PFSK-1 (cell line): ENCODE data around the gene RNU1-2. TPM values are rescaled to one million over a fixed set of nuclear protein-coding genes. Genes with fewer than 3 reads are reported as not detected.

ENCODE experiments used
- FOXP2 ChIP-seq: optimal IDR thresholded peaks from 2 replicates; pipeline ENCODE3; 2011; ENCODE audit warnings: borderline replicate concordance, control low read depth, inconsistent platforms; ENCODE audit not compliant: insufficient read depth; ENCODE audit errors: extremely low read length, extremely low read depth
- POLR2AphosphoS5 ChIP-seq: IDR thresholded peaks from 2 replicates; pipeline ENCODE4 v1.6.1; 2012; ENCODE audit warnings: low read depth, mild to moderate bottlenecking, control low read depth, low read length, moderate library complexity
- REST ChIP-seq, 2 experiments: IDR thresholded peaks; 2 replicates each; pipeline versions ENCODE4 v1.6.1 to v1.8.0; 2011 to 2012; ENCODE audit warnings: low read depth in 2 of 2, low read length in 2 of 2, control low read depth in 1 of 2, inconsistent platforms in 1 of 2, mild to moderate bottlenecking in 1 of 2, moderate library complexity in 1 of 2; ENCODE audit not compliant: insufficient read depth in 1 of 2
- SIN3A ChIP-seq: IDR thresholded peaks from 2 replicates; pipeline ENCODE4 v1.6.1; 2012; ENCODE audit warnings: mild to moderate bottlenecking, low read length, moderate library complexity, borderline replicate concordance; ENCODE audit not compliant: insufficient read depth
- TAF1 ChIP-seq: IDR thresholded peaks from 2 replicates; pipeline ENCODE4 v1.6.1; 2012; ENCODE audit warnings: low read length, control low read depth, borderline replicate concordance; ENCODE audit not compliant: insufficient read depth
- polyA plus RNA-seq: library from polyadenylated mRNA; unstranded; fragments of >200 nt; gene quantifications from one replicate; pipeline ENCODE4 v1.2.1, GENCODE V29; 2012; ENCODE audit warnings: low read depth, missing spikeins; ENCODE audit not compliant: insufficient read length

Gene RNU1-2
- polyA plus RNA-seq: 7.1 TPM

- TF ChIP-seq POLR2AphosphoS5 (peak; percentile 99), SIN3A (peak; percentile 84; the same call in 1 of the 2 replicates)
Measured at GRCh38 chr1:16895598-16896315, at the start of gene RNU1-2. TSS of gene RNU1-2 (plus strand) at chr1:16895980.

- TF ChIP-seq SIN3A (no peak), POLR2AphosphoS5 (no peak), REST (IDR thresholded peaks at IDR 0.05; ENCODE audit: insufficient read depth in 1 of 2, low read depth in 2 of 2, low read length in 2 of 2) (no peak), TAF1 (no peak)
Measured at GRCh38 chr1:16882986-16883385, 12.8 kb upstream of the RNU1-2 start.

DNA sequence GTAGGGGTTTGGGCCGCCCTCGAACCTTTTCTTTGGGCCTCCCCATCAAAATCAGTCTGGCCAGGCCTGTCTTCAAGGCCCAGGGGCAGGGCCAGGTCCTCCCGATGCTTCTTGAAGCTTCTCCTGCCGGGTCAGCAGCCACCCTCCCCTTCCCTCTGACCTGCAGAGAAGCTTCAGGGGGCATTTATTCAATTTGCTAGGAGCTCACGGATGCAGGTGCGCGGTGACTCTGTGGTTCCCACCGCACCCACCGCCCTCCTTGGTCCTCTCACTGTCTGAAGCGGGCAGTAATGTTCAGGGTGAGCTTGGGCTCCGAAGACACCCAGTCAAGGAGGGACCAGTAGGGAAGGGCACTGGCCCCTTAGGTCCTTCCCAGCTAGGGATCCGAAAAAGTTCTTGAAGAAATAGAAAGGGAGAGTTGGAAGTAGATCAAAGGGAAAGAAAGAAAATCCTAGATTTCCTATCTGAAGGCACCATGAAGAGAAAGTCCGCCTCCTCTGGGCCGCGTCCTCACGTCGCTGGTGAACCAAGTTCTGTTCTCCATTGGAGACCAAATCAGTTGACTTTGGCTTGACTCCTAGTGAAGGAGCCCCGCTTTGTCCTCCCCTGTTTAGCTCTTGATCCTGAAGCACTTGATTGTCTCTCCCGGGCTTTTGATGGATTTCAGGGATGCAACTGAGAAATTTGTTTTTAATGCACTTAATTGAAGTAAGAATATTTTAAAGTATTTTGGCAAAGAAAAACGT, 8.7 kb upstream of the RNU1-2 start:
- TF ChIP-seq TAF1 (no peak), FOXP2 (no peak), REST (IDR thresholded peaks at IDR 0.05; ENCODE audit: insufficient read depth in 1 of 2, low read depth in 2 of 2, low read length in 2 of 2) (no peak), SIN3A (no peak), POLR2AphosphoS5 (no peak)

GRCh38 chr1:16888860-16889816, 6.6 kb upstream of the RNU1-2 start:
- TF ChIP-seq POLR2AphosphoS5 (no peak), SIN3A (no peak), REST (IDR thresholded peaks at IDR 0.05; ENCODE audit: insufficient read depth in 1 of 2, low read depth in 2 of 2, low read length in 2 of 2) (no peak), TAF1 (no peak), FOXP2 (no peak)

DNA sequence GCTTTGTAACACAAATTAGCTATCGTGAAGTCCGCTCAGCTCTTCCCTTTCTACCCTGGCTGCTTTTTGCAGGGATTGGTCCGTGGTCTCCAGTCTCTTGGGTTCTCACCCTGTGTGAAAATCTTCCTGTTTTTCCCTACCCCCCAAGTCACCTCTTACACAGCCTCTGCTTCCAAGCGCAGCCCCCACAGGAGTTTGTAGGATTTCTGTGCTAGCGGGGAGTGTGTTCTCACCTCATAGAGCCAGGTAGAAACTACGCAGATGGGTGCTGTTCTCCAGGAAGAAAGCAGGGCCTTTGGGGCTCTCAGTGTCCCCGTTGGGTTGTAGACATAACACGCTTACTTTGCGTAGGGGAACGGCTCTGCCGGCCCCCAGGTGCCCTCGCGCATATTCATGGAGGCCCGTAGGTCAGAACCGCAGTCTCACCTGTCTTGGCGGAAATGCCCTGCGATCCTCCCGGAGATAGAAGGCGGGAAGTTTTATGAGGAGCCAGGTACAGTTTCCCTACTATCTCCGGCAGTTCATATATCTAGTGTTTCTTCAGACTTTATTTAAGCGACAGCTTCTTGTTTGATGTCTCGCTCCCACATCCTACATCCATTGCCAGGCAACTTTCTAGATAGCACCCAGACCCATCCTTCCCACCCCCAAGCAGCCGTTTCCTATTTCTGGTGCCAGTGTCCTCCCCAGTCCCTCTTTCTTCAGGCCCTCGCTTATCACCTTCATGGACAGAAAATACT, 706 bp downstream of the RNU1-2 start:
- TF ChIP-seq POLR2AphosphoS5: peak; percentile 45
